Epithelial cell of esophagus (primary cell): ENCODE data around the gene TYSND1.
"Not testable (repeated sequence)": the region's sequence is repeated elsewhere in the genome, so short reads cannot be mapped to it uniquely, and the experiment has no call there.

Source experiments
- DNase-seq: peaks from one replicate; pipeline ENCODE4 v3.0.0; 2010; ENCODE audit warnings: low read depth
- H3K4me3 ChIP-seq: 2 replicates; pipeline ENCODE4 v1.5.1; 2011; ENCODE audit warnings: mild to moderate bottlenecking, low read length, control low read depth
- TF ChIP-seq, protein P1 (sequence below): IDR thresholded peaks from 2 replicates; pipeline ENCODE4 v1.5.1; 2011; ENCODE audit warnings: low read depth, mild to moderate bottlenecking, low read length, control low read depth, inconsistent platforms; ENCODE audit not compliant: insufficient read depth; ENCODE audit errors: missing control alignments

TYSND1 gene

DNA sequence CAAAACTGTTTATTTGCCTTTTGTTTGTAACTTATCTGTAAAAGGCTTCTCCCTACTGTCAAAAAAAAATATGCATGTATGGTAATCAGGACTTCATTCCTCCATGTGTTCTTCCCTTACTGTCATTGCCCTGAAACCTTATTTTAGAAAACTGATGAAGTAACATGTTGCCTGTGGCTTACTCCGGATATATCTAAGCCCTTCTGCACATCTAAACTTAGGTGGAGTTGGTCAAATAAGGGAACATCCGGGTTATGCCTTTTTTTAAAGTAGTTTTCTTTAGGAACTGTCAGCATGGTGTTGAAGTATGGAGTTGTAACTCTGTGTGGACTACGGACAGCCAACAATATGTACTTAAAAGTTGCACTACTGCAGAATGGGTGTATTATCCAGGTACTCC is 17.7 kb upstream of the TYSND1 start:
- no peak for DNase-seq
- H3K4me3 ChIP-seq = no peak overlapping the region
- TF ChIP-seq, protein P1, sequence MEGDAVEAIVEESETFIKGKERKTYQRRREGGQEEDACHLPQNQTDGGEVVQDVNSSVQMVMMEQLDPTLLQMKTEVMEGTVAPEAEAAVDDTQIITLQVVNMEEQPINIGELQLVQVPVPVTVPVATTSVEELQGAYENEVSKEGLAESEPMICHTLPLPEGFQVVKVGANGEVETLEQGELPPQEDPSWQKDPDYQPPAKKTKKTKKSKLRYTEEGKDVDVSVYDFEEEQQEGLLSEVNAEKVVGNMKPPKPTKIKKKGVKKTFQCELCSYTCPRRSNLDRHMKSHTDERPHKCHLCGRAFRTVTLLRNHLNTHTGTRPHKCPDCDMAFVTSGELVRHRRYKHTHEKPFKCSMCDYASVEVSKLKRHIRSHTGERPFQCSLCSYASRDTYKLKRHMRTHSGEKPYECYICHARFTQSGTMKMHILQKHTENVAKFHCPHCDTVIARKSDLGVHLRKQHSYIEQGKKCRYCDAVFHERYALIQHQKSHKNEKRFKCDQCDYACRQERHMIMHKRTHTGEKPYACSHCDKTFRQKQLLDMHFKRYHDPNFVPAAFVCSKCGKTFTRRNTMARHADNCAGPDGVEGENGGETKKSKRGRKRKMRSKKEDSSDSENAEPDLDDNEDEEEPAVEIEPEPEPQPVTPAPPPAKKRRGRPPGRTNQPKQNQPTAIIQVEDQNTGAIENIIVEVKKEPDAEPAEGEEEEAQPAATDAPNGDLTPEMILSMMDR = no peak

DNA sequence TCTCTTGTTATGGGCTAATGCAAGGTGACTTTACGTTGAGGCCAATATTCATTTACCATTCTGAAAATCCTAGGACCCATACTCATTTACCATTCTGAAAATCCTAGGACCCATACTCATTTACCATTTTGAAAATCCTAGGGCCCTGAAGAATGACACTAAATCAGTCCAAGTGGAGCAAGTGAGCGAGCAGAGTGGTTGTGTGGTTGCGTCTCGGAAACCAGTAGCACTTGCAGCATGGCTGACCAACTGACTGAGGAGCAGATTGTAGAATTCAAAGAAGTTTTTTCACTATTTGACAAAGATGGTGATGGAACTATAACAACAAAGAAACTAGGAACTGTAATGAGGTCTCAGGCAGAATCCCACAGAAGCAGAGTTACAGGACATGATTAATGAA is 16.9 kb upstream of the TYSND1 start:
- no peak overlapping the region for H3K4me3 ChIP-seq
- no peak for DNase-seq
- TF ChIP-seq, protein P1 = no peak

DNA sequence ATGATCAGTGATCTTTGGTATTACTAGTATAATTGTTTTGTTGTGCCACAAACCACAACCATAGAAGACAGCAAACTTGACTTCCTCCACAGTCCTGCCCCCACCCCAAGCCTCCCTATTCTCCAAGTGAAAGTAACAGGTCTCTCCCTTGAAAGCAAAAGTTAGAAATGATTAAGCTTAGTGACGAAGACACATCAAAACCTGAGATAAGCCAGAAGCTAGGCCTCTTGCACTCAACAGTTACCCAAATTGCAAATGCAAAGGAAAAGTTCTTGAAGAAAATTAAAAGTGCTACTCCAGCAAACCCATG is 16.3 kb upstream of the TYSND1 start:
- DNase-seq = no peak
- TF ChIP-seq, protein P1 = no peak

DNA sequence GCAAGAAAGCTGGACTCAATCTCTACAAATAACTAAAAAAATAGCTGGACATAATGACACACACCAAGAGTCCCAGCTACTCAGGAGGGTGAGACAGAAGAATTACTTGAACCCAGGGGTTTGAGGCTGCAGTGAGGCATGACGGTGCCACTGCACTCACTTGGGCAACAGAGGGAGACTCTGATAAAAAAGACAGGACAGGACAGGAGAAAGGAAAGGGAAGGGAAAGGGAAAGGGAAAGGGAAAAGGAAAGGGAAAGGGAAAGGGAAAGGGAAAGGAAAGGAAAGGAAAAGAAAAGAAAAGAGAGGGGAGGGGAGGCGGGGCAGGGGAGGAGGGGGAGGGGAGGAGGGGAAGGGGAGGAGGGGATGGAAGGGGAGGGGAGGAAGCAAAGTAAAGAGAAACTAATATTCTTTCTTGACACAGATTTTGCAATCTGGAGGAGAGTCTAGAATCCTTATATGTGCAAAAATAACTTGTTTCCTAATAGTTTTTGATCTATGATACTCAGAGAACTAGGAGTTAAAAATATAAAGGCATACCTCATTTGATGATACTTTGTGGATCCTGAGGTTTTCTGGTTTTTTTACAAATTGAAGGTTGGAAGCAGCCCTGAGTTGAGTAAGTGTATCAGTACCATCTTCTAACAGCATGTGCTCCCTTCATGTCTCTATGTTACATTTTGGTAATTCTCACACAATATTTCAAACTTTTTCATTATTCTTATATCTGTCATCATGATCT is 15.8 kb upstream of the TYSND1 start:
- TF ChIP-seq, protein P1 = no peak
- H3K4me3 ChIP-seq = no peak overlapping the region
- no peak for DNase-seq

More for the DNA sequence above, 16.3 kb upstream of the TYSND1 start:
- no peak overlapping the region for H3K4me3 ChIP-seq

DNA sequence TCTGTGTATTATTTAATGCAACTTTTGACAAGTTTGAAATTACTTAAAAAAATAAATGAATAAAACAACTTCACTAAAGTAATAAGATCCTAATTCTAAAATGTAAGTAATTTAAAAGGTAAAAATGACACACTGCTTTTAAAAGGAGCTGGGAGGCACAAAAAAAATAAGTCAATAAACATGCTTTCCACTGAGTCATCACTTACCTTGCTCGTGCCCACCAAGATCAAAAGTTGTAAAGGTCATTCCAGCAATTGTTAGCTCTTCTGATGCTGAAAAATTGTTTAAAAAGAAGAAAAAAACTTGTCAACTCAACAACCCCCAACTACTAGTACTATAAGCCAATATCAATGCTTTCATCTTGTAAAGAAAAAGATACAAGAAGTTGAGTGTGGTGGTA is 14.3 kb upstream of the TYSND1 start:
- TF ChIP-seq, protein P1 = no peak
- no peak overlapping the region for H3K4me3 ChIP-seq
- DNase-seq = no peak

DNA sequence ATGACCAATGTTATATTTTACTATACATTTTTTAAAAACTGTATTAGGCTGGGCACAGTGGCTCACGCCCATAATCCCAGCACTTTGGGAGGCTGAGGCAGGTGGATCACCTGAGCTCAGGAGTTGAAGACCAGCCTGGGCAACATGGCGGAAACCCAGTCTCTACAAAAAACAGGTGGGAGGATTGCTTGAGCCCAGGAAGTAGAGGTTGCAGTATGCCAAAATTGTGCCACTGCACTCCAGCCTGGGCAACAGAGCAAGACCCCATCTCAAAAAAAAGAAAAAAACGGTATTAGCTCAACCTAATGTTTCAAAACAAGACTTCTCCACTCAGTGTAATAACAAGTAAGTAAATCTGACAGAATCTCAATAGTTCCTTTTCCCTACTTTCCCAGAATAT is 12.9 kb upstream of the TYSND1 start:
- H3K4me3 ChIP-seq, DNase-seq: not testable (repeated sequence)

DNA sequence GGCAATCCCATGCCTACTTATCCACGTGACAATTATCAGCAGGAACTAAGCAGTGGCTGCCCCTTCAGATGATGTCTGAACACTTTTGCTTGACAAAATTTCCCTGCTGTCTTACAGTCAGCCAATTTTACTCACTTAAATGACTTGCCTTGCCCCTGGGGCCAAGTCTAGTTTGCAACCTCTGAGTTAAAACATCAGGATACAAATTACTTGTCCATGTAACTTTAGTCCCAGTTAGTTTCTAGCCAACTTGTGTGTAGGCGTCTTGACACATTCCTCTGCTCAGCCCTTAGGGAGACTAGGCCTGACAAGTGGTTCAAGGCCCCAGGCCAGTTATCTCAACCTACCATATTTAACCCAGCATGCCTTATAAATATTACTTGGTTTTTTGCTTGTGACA is 11.6 kb upstream of the TYSND1 start:
- DNase-seq = no peak
- no peak overlapping the region for H3K4me3 ChIP-seq
- TF ChIP-seq, protein P1 = no peak
